ENCODE measurements around the gene PLA2G4D.

The PLA2G4D gene

GRCh38 chr15:42077689-42078088 lies 16.7 kb downstream of the PLA2G4D start:
- DNase-seq (ENCODE audit: insufficient read length, low spot score) (no peak), FAIRE-seq (no peak)

- no peak for DNase-seq (ENCODE audit: insufficient read length, low spot score)
- FAIRE-seq, result no peak
These were observed 20.9 kb downstream of the PLA2G4D start for GRCh38 chr15:42073418-42073817.

DNA sequence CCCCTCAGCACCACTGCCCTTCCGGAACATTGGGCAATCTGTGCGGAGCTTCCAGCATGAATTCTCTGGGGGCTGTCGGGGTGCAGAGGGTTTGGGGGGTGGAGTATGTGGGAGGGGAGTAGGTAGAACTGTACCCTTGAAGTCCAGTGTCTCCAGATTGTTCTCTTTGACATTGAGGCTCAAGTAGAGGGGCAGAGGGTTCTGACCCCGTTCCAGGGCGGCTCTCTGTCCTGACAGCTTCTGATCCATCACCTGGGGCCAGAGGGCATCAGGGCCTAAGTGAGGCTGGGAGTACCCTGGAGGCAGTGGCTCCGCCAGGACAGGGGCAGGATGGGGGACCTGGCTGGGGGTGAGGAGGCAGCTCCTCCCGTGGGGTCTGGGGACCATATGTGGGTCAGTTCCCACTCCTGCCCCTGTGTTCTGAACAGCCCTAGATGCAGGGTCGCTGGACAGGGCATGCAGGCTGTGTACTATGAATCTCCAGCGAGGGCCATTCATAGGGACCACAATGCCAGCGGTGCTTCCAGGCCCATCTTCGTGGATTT lies 22.1 kb downstream of the PLA2G4D start:
- no peak for FAIRE-seq
- DNase-seq (ENCODE audit: insufficient read length, low spot score), result no peak

DNA sequence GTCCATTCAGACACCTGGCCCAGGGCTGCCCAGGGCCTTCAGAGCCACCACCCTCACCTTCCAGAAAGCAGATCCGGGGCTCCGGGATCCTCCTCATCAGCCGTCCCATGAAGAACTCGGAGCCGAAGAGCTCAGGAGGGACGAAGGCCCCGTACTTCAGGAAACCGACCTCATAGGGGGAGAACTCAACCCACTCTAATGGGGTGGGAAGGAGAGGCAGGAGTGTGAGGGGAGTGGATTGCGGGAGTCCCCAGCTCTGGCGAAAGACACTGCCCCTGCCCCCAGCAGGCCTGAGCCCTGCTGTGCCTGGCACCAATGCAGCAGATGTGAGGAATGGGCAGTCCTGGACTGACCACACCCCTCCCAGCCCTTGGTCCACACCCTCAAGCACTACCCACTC lies 22.6 kb downstream of the PLA2G4D start:
- DNase-seq (ENCODE audit: insufficient read length, low spot score) (no peak), FAIRE-seq (no peak)

- no peak for FAIRE-seq
These were observed 23.4 kb downstream of the PLA2G4D start for GRCh38 chr15:42070976-42071350.

DNA sequence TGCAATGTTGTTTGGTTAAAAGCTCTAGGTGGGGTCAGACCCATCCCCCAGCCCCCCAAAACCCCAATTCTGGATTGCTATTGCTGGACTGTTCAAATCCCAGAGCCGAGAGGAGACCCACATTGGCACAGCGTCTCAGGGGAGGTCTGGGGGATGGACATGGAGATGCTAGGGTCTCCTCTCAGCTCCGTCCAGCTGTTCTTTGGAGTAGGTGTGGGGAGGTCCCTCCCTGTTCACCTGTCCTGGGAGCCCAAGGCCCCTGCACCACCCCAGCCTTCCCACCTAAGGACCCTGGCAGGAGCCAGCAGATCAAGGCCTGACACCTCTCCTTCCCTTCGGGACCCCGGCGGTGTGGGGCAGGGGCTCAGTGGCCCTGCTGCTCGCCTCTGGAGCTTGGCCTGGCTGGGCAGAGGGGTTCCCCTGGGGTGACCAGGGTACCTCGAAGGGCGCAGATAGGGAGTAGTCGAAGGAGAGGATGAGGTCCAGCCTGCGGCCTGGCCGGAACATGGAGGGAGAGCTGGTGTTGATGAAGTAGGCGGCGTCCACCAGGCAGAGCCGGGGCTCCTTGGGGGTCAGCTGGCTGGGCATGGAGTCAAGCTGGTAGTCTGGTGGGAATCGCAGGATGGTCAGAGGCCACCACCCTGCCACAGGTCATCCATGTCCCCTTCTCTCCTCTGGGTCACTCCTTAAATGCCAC lies 23.9 kb downstream of the PLA2G4D start:
- DNase-seq (ENCODE audit: insufficient read length, low spot score), result no peak
- FAIRE-seq, result no peak

More at GRCh38 chr15:42070976-42071350, 23.4 kb downstream of the PLA2G4D start:
- DNase-seq (ENCODE audit: insufficient read length, low spot score), result no peak

DNA sequence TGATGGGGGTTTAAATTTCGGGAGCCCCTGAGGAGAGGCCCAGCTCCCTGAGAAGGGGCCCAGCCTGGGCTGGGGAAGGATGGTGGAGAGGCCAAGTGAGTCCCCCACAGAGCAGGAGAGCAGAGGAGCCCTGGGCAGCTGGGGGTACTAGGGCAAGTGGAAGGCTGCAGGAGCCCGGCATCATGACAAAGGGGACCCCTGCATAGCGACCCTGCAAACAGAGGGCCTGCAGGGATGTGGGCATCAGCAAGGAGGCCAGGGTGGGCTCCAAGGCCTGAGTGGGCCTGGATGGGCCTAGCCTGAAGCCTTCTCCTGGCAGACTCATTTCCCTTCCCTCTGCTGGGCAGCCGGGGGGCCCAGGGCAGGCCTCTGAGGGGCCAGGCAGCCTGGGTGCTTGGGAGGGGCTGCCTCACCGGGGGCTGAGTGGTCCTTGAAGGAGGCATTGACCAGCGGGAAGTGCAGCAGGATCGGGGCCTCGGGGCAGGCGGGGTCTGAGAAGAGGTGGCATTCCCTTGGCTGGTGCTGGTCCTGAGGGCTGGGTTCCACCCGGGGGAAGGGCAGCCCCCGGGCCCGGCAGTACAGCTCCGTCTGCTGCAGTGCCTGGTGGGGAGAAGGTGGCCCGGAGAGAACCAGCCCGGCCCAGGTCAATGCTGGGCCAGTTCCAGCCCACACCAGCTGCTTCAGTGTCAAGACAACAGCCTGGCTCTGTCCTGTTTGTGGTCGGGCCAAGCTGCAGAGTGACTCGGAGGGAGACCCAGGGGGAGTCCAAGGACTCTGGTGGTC lies 24.7 kb downstream of the PLA2G4D start:
- FAIRE-seq (no peak), DNase-seq (ENCODE audit: insufficient read length, low spot score) (no peak)

DNA sequence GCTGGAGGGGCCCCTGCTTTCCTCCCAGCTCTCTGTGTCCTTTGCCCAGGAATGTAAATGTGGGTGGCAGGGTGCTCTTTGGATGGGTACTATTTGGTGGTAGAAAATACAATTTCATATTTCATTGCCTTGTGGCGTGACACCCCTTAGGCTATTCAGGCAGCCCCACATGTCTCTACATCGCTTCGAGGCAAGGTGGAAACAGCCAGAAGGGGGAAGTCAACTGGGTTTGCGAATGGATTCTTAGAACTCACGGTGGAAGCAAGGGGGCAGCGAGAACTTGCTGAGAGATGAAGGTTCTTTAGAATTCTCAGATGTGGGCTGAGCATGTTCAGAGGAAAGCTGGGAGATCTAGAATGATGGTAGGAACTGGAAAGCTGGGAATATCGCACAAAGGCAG lies 25.3 kb downstream of the PLA2G4D start:
- FAIRE-seq (no peak), DNase-seq (ENCODE audit: insufficient read length, low spot score) (no peak)

- no peak for FAIRE-seq
- no peak for DNase-seq (ENCODE audit: insufficient read length, low spot score)
These were observed 25.8 kb downstream of the PLA2G4D start for GRCh38 chr15:42068601-42069000.

DNA sequence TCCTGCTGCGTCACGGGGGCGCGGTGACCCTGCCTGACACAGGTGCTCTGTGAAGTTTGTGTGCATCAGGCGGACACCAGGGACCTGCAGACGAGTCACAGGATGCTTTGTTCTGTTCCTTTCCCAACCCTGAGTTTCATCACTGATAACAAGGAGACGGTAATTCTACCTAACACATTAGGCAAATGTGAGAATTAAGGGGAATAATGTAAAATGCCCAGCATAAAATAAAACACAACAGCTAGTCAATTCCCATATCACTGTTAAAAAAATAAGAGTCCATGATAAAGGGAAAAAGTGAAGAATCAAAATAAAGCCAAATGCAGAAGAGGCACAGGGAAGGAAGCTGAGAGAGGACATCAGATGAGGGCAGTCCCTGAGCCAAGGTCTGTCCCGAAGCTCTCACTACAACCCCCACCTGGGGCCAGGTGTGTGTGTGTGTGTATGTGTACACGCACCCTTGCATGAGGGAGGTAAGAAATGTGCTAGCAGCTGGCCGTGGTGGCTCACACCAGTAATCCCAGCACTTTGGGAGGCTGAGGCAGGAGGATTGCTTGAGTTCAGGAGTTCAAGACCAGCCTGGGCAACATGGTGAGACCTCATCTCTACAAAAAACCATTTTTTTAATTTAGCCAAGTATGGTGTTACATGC lies 27.5 kb downstream of the PLA2G4D start:
- DNase-seq (ENCODE audit: insufficient read length, low spot score) (no peak), FAIRE-seq (no peak)

DNA sequence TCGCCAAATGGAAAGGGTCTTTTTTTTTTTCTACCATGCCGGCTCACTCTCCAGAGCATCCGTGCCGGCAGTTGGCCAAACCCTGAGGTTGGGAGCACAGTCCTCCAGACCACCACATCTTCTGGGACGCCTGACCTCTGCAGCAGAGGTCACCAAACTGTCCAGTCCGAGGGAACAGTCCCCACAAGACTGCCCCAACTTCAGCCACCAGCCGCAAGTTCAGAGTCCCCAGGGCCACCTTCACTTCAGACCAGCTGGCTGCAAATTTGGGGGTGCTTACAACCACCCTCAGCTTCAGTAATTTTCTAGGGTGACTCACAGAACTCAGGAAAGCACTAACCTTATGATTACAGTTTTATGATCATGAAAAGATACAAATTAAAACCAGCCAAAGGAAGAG lies 28.9 kb downstream of the PLA2G4D start:
- no peak for DNase-seq (ENCODE audit: insufficient read length, low spot score)
- no peak for FAIRE-seq

- no peak for FAIRE-seq
These were observed 29.3 kb downstream of the PLA2G4D start for GRCh38 chr15:42065033-42065432.

GRCh38 chr15:42064271-42064670 lies 30.1 kb downstream of the PLA2G4D start:
- DNase-seq (ENCODE audit: insufficient read length, low spot score), result no peak
- no peak for FAIRE-seq

More at GRCh38 chr15:42065033-42065432, 29.3 kb downstream of the PLA2G4D start:
- no peak for DNase-seq (ENCODE audit: insufficient read length, low spot score)

DNA sequence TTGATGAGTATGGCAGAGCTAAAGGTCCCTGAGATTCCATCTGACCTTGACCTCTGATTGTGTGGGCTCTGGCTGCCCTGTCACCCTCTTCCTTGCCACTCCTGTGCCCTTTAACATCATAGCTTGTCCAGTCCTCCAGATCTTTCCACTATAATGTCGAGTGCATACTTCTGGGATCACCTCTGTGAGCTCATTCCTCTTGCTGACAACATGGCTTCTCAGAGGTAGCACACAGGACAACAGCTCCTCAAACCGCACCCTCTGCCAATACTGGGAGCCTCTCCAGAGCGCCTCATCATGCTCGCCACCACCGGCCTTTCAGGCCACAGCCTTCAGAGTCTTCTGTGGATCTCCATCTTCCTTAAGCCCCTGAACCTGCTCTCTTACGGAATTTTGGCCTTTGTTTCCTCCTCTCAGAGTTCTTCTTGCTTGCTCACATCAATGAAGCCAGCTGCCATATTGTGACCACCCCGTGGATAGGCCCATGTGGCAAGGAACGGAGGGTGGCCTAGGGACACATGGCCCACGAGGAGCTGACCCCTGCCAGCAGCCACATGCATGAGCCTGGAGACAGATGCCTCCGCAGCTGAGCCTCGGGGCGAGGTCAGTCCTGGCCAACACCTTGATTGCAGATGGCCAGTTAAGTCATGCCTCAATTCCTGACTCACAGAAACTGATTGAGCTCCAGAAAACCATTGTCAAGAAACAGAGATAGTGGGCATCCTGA lies 31.1 kb downstream of the PLA2G4D start:
- FAIRE-seq, result no peak
- no peak for DNase-seq (ENCODE audit: insufficient read length, low spot score)

DNA sequence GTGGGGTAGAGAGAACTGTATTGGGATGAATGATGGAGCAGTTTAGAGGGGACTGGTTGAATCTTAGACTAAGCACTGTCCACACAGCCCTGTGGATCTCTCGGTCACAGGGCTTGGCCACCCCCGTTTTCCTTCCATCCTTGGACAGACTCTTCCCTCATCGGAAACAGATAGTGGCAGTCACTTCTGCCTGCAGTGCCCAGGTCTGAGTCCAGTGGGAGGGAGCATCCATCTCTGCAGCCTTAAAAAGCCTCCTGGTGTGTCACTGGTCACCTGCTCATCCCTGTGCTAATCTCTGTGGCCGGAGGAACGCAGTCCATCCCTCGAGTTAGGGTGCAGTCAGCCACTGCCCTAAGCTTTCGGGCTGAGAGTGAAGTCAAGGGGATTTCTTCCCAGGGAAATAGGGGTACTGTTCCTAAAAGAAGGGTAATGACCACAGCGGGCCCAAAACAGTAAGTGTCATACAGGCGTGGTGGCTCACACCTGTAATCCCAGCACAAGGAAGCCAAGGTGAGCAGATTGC lies 32.0 kb downstream of the PLA2G4D start:
- no peak for FAIRE-seq
- no peak for DNase-seq (ENCODE audit: insufficient read length, low spot score)

DNA sequence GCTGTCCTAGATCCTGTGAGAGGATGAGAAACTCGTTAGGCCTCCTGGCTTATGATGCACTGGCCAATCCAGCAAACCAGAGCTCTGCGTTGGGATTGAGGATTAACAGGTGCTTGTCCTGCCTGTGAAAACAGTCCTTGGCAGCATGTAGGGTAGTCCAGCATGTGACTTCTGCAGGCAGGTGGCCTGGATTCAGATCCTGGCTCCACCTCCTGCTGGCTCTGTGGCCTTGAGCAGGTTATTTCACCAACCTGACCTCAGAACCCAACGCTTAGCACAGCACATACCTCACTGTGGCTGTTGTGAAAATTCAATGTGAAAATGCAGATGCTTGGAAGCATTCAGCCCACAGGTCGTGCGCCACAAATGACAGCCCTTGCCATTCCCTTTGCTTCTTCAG lies 33.6 kb downstream of the PLA2G4D start:
- FAIRE-seq (no peak), DNase-seq (ENCODE audit: insufficient read length, low spot score) (no peak)

GRCh38 chr15:42060477-42060763 lies 33.9 kb downstream of the PLA2G4D start:
- no peak for FAIRE-seq
- DNase-seq (ENCODE audit: insufficient read length, low spot score), result no peak

DNA sequence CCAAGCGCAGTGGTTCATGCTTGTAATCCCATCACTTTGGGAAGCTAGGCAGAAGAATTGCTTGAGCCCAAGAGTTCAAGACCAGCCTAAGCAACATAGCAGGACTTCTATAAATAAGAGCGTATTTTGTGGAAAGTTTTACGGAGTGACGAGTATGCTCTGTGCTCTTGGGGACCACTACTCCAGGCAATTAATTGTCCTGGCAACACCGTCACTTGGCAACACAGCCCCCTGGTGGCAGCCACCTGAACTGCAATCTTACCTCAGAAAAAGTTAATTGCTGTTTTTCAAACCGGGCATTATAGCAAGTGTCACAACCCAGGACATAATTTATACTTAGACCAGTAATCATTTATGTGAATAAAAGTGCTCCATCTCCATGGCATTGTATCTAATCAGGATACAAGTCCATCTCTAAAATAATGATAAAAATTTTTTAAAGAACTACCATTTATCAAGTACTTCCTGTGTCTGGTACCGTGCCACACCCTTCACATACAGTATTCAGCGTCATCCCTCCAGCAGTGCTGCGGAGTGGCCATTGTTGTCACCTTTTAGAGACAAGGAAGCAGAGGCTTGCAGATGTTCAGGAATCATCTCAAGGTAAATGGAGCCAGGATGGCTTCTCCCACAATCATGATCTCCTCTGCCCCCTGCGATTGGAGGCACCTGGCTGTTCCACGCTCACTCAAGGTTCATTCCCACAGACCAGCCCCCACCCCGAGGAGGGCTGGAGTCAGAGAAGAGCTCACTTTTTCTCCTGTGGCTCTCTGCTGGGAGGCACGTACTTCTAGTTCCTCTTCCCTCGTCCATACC lies 34.5 kb downstream of the PLA2G4D start:
- FAIRE-seq (peak; percentile 49), DNase-seq (ENCODE audit: insufficient read length, low spot score) (peak; percentile 47)

- DNase-seq (ENCODE audit: insufficient read length, low spot score), result no peak
- no peak for FAIRE-seq
These were observed 35.6 kb downstream of the PLA2G4D start for GRCh38 chr15:42058791-42059190.
